ENCODE measurements around the gene ZNF414.

DNA sequence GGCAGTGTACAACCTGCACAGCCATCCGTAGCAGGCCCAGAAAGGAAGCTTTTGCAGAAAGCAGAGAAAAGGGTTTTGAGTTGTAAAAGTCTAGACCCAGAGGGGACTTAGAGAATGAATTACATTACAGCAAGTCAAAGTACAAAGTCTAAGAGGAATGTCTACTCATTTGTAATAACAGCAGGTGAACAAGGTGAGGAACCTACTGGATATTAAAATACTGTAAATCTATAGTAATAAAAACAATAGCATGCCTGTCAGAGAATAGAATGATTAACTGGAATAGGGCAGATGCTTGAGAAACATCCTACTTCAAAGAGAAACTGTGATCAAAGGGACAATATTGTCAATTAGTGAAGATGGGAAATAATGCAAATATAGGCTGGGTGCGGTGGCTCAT, 18.3 kb upstream of the ZNF414 start:
- TF ChIP-seq, protein P1, sequence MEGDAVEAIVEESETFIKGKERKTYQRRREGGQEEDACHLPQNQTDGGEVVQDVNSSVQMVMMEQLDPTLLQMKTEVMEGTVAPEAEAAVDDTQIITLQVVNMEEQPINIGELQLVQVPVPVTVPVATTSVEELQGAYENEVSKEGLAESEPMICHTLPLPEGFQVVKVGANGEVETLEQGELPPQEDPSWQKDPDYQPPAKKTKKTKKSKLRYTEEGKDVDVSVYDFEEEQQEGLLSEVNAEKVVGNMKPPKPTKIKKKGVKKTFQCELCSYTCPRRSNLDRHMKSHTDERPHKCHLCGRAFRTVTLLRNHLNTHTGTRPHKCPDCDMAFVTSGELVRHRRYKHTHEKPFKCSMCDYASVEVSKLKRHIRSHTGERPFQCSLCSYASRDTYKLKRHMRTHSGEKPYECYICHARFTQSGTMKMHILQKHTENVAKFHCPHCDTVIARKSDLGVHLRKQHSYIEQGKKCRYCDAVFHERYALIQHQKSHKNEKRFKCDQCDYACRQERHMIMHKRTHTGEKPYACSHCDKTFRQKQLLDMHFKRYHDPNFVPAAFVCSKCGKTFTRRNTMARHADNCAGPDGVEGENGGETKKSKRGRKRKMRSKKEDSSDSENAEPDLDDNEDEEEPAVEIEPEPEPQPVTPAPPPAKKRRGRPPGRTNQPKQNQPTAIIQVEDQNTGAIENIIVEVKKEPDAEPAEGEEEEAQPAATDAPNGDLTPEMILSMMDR (IDR thresholded peaks at IDR 0.05), result no peak
- TF ChIP-seq POLR2A (IDR thresholded peaks at IDR 0.05), result no peak

All from body of pancreas (tissue), 4 donors.